Choroid plexus epithelial cell (primary cell): Measurements from ENCODE around the gene DNAJC7.

ENCODE experiments used
- DNase-seq: peaks from one replicate; pipeline ENCODE4 v3.0.0-alpha.2; 2010; ENCODE audit warnings: low read depth
- H3K4me3 ChIP-seq: 2 replicates; pipeline ENCODE4 v1.5.1; 2011; ENCODE audit warnings: low read depth, mild to moderate bottlenecking, control low read depth, low read length, moderate library complexity
- TF ChIP-seq, protein P1 (sequence below): conservative IDR thresholded peaks from 2 replicates; pipeline ENCODE4 v1.5.1; 2011; ENCODE audit warnings: low read depth, mild to moderate bottlenecking, control low read depth, inconsistent platforms, low read length, moderate library complexity

Gene DNAJC7

GRCh38 chr17:41956522-41956921, 60.7 kb downstream of the DNAJC7 start:
- no peak overlapping the region for H3K4me3 ChIP-seq
- TF ChIP-seq, protein P1, sequence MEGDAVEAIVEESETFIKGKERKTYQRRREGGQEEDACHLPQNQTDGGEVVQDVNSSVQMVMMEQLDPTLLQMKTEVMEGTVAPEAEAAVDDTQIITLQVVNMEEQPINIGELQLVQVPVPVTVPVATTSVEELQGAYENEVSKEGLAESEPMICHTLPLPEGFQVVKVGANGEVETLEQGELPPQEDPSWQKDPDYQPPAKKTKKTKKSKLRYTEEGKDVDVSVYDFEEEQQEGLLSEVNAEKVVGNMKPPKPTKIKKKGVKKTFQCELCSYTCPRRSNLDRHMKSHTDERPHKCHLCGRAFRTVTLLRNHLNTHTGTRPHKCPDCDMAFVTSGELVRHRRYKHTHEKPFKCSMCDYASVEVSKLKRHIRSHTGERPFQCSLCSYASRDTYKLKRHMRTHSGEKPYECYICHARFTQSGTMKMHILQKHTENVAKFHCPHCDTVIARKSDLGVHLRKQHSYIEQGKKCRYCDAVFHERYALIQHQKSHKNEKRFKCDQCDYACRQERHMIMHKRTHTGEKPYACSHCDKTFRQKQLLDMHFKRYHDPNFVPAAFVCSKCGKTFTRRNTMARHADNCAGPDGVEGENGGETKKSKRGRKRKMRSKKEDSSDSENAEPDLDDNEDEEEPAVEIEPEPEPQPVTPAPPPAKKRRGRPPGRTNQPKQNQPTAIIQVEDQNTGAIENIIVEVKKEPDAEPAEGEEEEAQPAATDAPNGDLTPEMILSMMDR: no peak
- DNase-seq: no peak

- H3K4me3 ChIP-seq: no peak overlapping the region
- DNase-seq: no peak
- TF ChIP-seq, protein P1: no peak
These were observed 68.3 kb downstream of the DNAJC7 start for GRCh38 chr17:41948762-41949460.

DNA sequence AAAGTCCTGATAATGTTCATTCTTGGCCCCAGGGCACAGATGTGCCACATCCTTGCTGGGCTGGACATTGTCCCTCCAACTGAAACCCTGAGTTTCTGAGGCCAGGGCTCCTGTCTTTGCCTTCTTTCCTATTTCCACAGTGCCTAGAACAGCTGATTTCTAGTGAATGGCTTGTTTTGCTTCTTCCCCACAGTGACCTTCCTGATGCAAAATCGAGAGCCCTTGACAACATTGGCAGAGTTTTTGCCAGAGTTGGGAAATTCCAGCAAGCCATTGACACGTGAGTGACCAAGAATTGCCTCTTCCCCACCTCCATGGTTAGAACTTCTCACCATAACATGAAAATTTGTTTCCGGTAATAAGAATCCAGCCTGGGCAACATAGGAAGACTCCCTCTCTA, 72.3 kb downstream of the DNAJC7 start:
- no peak overlapping the region for H3K4me3 ChIP-seq
- no peak for DNase-seq
- TF ChIP-seq, protein P1: no peak

DNA sequence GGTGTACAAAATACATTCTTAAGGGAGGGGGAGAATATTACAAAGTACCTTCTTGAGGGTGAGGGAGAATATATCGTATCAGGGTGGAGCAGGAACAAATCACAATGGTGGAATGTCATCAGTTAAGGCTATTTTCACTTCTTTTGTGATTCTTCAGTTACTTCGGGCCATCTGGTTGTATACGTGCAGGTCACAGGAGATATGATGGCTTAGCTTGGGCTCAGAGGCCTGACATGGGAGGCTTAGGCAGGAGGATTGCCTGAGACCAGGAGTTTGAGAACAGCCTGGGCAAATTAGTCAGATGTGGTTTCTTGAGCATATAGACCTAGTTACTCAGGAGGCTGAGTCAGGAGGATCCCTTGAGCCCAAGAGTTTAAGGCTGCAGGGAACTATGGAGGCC, 73.7 kb downstream of the DNAJC7 start:
- TF ChIP-seq, protein P1: no peak
- DNase-seq: no peak
- H3K4me3 ChIP-seq: no peak overlapping the region

DNA sequence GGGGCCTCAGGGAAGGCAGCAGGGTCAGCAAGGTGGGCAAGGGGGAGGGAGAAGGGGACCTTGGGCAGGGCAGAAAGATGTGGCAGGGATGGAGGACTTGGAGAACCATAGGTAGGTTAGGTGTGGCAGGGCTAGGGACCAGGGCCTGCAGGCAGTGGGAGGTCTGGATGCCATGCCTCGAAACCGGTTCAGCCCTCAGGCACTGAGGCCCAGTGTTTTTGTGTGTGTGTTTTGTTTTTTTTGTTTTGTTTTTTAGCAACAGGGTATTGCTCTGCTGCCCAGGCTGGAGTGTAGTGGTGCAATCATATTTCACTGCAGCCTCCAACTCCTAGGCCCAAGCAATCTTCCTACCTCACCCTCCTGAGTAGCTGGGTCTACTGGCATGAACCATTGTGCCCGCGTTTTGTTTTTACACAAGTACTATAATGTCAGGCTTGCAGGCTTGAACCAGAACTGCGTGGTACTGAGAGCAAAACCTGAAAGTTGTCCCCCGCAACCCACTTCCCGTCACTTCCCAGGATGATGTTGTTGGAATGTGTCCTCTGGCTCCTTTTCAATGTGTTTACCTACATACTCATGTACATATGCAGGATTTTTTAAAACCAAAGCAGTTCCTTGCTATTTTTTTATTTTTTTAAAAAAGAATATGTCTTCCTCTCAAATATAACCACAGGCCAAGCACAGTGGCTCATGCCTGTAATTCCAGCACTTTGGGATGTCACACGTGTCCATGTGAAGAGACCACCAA, 74.4 kb downstream of the DNAJC7 start:
- no peak overlapping the region for H3K4me3 ChIP-seq
- TF ChIP-seq, protein P1: no peak
- no peak for DNase-seq

- DNase-seq: no peak
- H3K4me3 ChIP-seq: no peak overlapping the region
- TF ChIP-seq, protein P1: no peak
These were observed 76.1 kb downstream of the DNAJC7 start for GRCh38 chr17:41941168-41941567.
